HepG2 (cell line): ENCODE data around the gene LAMB3. TPM values are rescaled to one million over a fixed set of nuclear protein-coding genes. Genes with fewer than 3 reads are reported as not detected.

Source experiments
- ATAC-seq: fragments of 200-7000 bp; cut with Tn5 transposase; 3 replicates; pipeline ENCODE4 v1.9.1; 2020; ENCODE audit warnings: mild to moderate bottlenecking, moderate library complexity
- BruUV-seq: library from RNA; stranded (reverse); fragments of 400-500 nt; replicated peaks from 2 replicates; lab custom pipeline; 2021; lab: Mats Ljungman, UMichigan
- CTCF ChIA-PET: fragments of 300-600 bp; formaldehyde crosslinking; extraction: SDS; loops from one replicate; lab custom pipeline; 2021; ENCODE audit warnings: low total read pairs, inconsistent platforms, low intra/inter-chr PET ratio; lab: Yijun Ruan, JAX
- POLR2A ChIA-PET: fragments of 350-600 bp; sonication (Branson Sonifier 250); formaldehyde crosslinking; loops from one replicate; lab custom pipeline; 2020; ENCODE audit warnings: antibody characterized with exemption, inconsistent platforms; lab: Yijun Ruan, JAX
- DNase-seq: peaks from one replicate; pipeline ENCODE4 v3.0.0-alpha.2; 2015; ENCODE audit warnings: low spot score
- FAIRE-seq: peaks from 3 replicates; lab custom pipeline; 2011; peaks lifted over from hg19 to GRCh38; lab: Jason Lieb, UNC
- H2AFZ ChIP-seq: one replicate; pipeline ENCODE4 v1.6.1; 2011; ENCODE audit warnings: low read length, inconsistent platforms
- H3K27ac ChIP-seq: fragments of 300-600 bp; 3 replicates; pipeline ENCODE4 v1.8.0; 2011; ENCODE audit warnings: mixed run types, mild to moderate bottlenecking, mixed read lengths, low read length, inconsistent platforms; ENCODE audit not compliant: insufficient read depth; ENCODE audit errors: extremely low read length
- H3K27me3 ChIP-seq, 2 experiments: fragments of 200-600 bp in 1 of 2; 2 replicates in 1 of 2; 3 replicates in 1 of 2; pipeline versions ENCODE4 v1.6.0 to v1.8.0; 2011; ENCODE audit warnings: low read length in 2 of 2, mild to moderate bottlenecking in 2 of 2, moderate library complexity in 2 of 2, inconsistent platforms in 1 of 2; ENCODE audit not compliant: insufficient read depth in 2 of 2, control insufficient read depth in 1 of 2
- H3K36me3 ChIP-seq, 2 experiments: fragments of 200-600 bp in 1 of 2; replicated peaks in 1 of 2; 2 replicates in 1 of 2; 3 replicates in 1 of 2; pipeline versions ENCODE4 v1.5.1 to v1.8.0; 2011; ENCODE audit warnings: low read length in 2 of 2, inconsistent platforms in 1 of 2; ENCODE audit not compliant: insufficient read depth in 2 of 2, control insufficient read depth in 1 of 2
- H3K4me1 ChIP-seq: 2 replicates; pipeline ENCODE4 v1.5.1; 2012; ENCODE audit warnings: low read length, inconsistent platforms; ENCODE audit not compliant: insufficient read depth
- H3K4me2 ChIP-seq: 2 replicates; pipeline ENCODE4 v1.6.0; 2011; ENCODE audit warnings: low read depth, low read length, inconsistent platforms
- H3K4me3 ChIP-seq, 3 experiments: fragments of 200-600 bp in 1 of 3; sonication (generic), shearing (Covaris generic) in 1 of 3; replicated peaks in 1 of 3; 2 replicates each; pipeline ENCODE4 v1.5.1; 2011 to 2016; ENCODE audit warnings: low read length in 3 of 3, inconsistent platforms in 2 of 3, low read depth in 2 of 3, mild to moderate bottlenecking in 2 of 3, control low read depth in 1 of 3, mixed read lengths in 1 of 3; ENCODE audit not compliant: insufficient read depth in 1 of 3
- H3K79me2 ChIP-seq: one replicate; pipeline ENCODE4 v1.6.1; 2011; ENCODE audit warnings: low read length, inconsistent platforms; ENCODE audit not compliant: insufficient read depth
- H3K9ac ChIP-seq: 2 replicates; pipeline ENCODE4 v1.6.0; 2011; ENCODE audit warnings: mild to moderate bottlenecking, low read depth, low read length, inconsistent platforms; ENCODE audit not compliant: insufficient read depth
- H3K9me3 ChIP-seq: 2 replicates; pipeline ENCODE4 v1.5.1; 2012; ENCODE audit warnings: mild to moderate bottlenecking, low read length
- H4K20me1 ChIP-seq: 2 replicates; pipeline ENCODE4 v1.6.0; 2011; ENCODE audit warnings: inconsistent platforms, mild to moderate bottlenecking, low read length, moderate library complexity; ENCODE audit not compliant: insufficient read depth
- HNF4A ChIP-seq: sonication (generic); formaldehyde crosslinking; IDR thresholded peaks from 2 replicates; pipeline ENCODE4 v1.4.0; 2020; ENCODE audit warnings: missing genetic modification reagents
- HOXA9 ChIP-seq: sonication (generic); formaldehyde crosslinking; IDR thresholded peaks from 2 replicates; pipeline ENCODE4 v1.8.1; 2022; ENCODE audit warnings: missing genetic modification reagents, mild to moderate bottlenecking, moderate library complexity, borderline replicate concordance
- MYNN ChIP-seq: sonication (generic); formaldehyde crosslinking; IDR thresholded peaks from 2 replicates; pipeline ENCODE4 v1.4.0; 2020; ENCODE audit warnings: mild to moderate bottlenecking, low read depth, missing genetic modification reagents
- NFRKB ChIP-seq: fragments of 450-650 bp; IDR thresholded peaks from 2 replicates; pipeline ENCODE4 v1.6.1; 2017
- NR0B2 ChIP-seq: sonication (generic); formaldehyde crosslinking; IDR thresholded peaks from 2 replicates; pipeline ENCODE4 v1.4.0; 2020; ENCODE audit warnings: mild to moderate bottlenecking, missing genetic modification reagents
- NR1H2 ChIP-seq: sonication (generic); formaldehyde crosslinking; IDR thresholded peaks from 2 replicates; pipeline ENCODE4 v1.8.1; 2022; ENCODE audit warnings: low read depth, missing genetic modification reagents, borderline replicate concordance
- PHB2 ChIP-seq: fragments of 450-650 bp; IDR thresholded peaks from 2 replicates; pipeline ENCODE4 v1.6.1; 2018; ENCODE audit not compliant: partially characterized antibody
- POLR2A ChIP-seq, 2 experiments: IDR thresholded peaks; 2 replicates each; pipeline ENCODE4 v1.6.1; 2011; ENCODE audit warnings: low read depth in 2 of 2, low read length in 2 of 2, mild to moderate bottlenecking in 1 of 2, moderate library complexity in 1 of 2; ENCODE audit not compliant: insufficient read depth in 1 of 2
- RBAK ChIP-seq: sonication (generic); formaldehyde crosslinking; IDR thresholded peaks from 2 replicates; pipeline ENCODE4 v1.5.1; 2020; ENCODE audit warnings: mild to moderate bottlenecking, missing genetic modification reagents
- TEAD2 ChIP-seq: sonication (generic); formaldehyde crosslinking; IDR thresholded peaks from 2 replicates; pipeline ENCODE4 v1.9.0; 2021; ENCODE audit warnings: missing genetic modification reagents
- ZFP36 ChIP-seq: fragments of 150-350 bp; IDR thresholded peaks from 2 replicates; pipeline ENCODE4 v1.6.1; 2018; ENCODE audit warnings: borderline replicate concordance, low read length, low read depth; ENCODE audit not compliant: partially characterized antibody
- ZMAT3 ChIP-seq: sonication (generic); formaldehyde crosslinking; conservative IDR thresholded peaks from 2 replicates; pipeline ENCODE4 v1.7.0; 2021; ENCODE audit warnings: missing genetic modification reagents
- ZNF329 ChIP-seq: sonication (generic); formaldehyde crosslinking; IDR thresholded peaks from 2 replicates; pipeline ENCODE4 v1.9.0; 2021; ENCODE audit warnings: low read depth, mild to moderate bottlenecking, missing genetic modification reagents
- ZNF33A ChIP-seq: sonication (generic); formaldehyde crosslinking; IDR thresholded peaks from 2 replicates; pipeline ENCODE4 v1.5.1; 2020; ENCODE audit warnings: missing genetic modification reagents, mild to moderate bottlenecking, moderate library complexity, borderline replicate concordance
- ZNF724P ChIP-seq: sonication (generic); formaldehyde crosslinking; IDR thresholded peaks from 2 replicates; pipeline ENCODE4 v1.8.0; 2022; ENCODE audit warnings: missing genetic modification reagents, borderline replicate concordance
- ZNF772 ChIP-seq: sonication (generic); formaldehyde crosslinking; IDR thresholded peaks from 2 replicates; pipeline ENCODE4 v1.5.0; 2020; ENCODE audit warnings: mild to moderate bottlenecking, missing genetic modification reagents
- ZSCAN29 ChIP-seq: sonication (generic); formaldehyde crosslinking; conservative IDR thresholded peaks from 2 replicates; pipeline ENCODE4 v1.4.0; 2020; ENCODE audit warnings: mild to moderate bottlenecking, missing genetic modification reagents
- WGBS: methylation state at CpG from one replicate; pipeline ENCODE4 v1.1.6; 2017; ENCODE audit warnings: low lambda C conversion rate; 5-methylcytosine and 5-hydroxymethylcytosine counted together
- in situ Hi-C: cut with HindIII; loops from 2 replicates; pipeline ENCODE4 v1.10.0; 2017; ENCODE audit warnings: low pct_unique_long_range_greater_than_20kb; ENCODE audit not compliant: extremely low pct_ligation_motif_present
- intact Hi-C: fragments of 100-400 bp; cut with micrococcal nuclease; formaldehyde crosslinking; loops from one replicate; pipeline ENCODE4 v1.10.0; 2022; ENCODE audit not compliant: unreplicated experiment
- polyA plus RNA-seq, 8 experiments: library from polyadenylated mRNA; depleted of rRNA in 3 of 8; stranded (reverse) in 7 of 8; unstranded in 1 of 8; fragments of >200 nt; fragmentation: Illumina TruSeq in 4 of 8; extraction: Trizol in 4 of 8; gene quantifications; 2 replicates each; pipeline versions ENCODE4 v1.2.1 to v1.2.3, GENCODE V29; 2011 to 2016; ENCODE audit warnings: low read depth in 4 of 8, missing spikeins in 1 of 8, mixed read lengths in 1 of 8; ENCODE audit not compliant: insufficient read depth in 1 of 8
- total RNA-seq, 5 experiments: library from RNA; depleted of rRNA; stranded (reverse); fragments of >200 nt; fragmentation: Illumina TruSeq; extraction: Trizol; gene quantifications; 2 replicates each; pipeline ENCODE4 v1.2.3, GENCODE V29; 2016; ENCODE audit warnings: low read depth in 1 of 5
- TF ChIP-seq, protein P1 (sequence below): sonication (generic); formaldehyde crosslinking; IDR thresholded peaks from 2 replicates; pipeline ENCODE4 v1.4.0; 2020; ENCODE audit warnings: missing genetic modification reagents

LAMB3 gene
- total and polyA plus RNA-seq, 2 of the 13 experiments (the other 11 are each of a cell fraction or from before 2014, with no cell fraction given), result 0.18 to 0.24 TPM

DNA sequence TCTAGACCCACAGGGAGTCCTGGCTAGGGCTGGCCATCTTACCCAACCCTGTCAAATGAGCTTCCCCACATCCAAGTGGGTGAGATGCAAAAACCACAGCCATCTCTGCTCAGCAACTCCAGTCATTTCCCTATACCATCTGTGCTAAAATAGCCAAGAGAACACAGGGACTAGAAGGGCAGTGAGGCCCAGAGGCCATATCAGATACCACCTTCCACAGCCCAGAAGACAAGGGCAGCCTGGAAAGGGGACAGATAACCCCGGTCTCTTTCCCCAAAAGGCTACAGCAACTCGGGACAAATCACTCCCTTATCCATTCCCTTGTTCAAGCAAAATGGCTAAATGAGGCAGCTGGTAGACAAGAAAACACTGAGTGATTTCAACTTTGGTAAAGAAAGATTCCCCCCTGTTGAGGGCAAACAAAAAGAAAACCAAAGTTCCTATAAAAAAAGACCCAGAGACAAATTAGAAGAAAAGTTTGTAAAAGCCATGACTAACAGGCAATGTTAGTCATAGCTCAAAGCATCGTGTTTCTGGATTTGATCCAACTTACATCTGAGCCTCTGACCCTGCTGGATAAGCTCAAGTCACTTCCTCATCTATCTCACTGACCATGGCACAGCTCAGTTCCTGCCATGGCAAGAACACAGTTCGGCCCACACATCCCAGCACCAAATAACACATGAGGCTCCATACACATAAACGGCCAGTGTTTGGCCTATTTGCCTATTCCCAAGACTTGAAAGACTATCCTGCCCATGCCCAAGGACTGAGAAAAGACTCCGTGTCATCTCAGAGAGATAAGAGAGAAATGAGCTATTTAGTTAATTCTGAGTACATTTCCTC lies 3.1 kb downstream of the LAMB3 start:
- peaks cover 20% of the 10 kb centered on the region for H3K4me1 ChIP-seq
- in situ Hi-C loops, result no loop called here
- 18% methylated on average over 6 of the region's 6 CpGs for WGBS
- BruUV-seq, result no TSS peak
- no peak overlapping the region for H2AFZ ChIP-seq
- ATAC-seq, result no peak
- DNase-seq, result peak; percentile 13
- H3K27ac ChIP-seq, result no peak overlapping the region
- H3K4me2 ChIP-seq, result no peak overlapping the region
- TF ChIP-seq NR1H2 (CRISPR knock-in tag) (no peak), PHB2 (no peak), ZFP36 (no peak), ZNF33A (CRISPR knock-in tag) (no peak), ZNF772 (CRISPR knock-in tag) (no peak), ZMAT3 (CRISPR knock-in tag) (no peak), ZNF329 (no peak), POLR2A (IDR thresholded peaks at IDR 0.05; ENCODE audit: insufficient read depth in 1 of 2, low read depth in 2 of 2, low read length in 2 of 2) (no peak), ZNF724P (CRISPR knock-in tag) (no peak), HNF4A (CRISPR knock-in tag) (no peak), ZSCAN29 (CRISPR knock-in tag) (no peak), NR0B2 (no peak), RBAK (CRISPR knock-in tag) (no peak), MYNN (CRISPR knock-in tag) (no peak), TEAD2 (CRISPR knock-in tag) (no peak), NFRKB (no peak), HOXA9 (CRISPR knock-in tag) (no peak)
- TF ChIP-seq, protein P1, sequence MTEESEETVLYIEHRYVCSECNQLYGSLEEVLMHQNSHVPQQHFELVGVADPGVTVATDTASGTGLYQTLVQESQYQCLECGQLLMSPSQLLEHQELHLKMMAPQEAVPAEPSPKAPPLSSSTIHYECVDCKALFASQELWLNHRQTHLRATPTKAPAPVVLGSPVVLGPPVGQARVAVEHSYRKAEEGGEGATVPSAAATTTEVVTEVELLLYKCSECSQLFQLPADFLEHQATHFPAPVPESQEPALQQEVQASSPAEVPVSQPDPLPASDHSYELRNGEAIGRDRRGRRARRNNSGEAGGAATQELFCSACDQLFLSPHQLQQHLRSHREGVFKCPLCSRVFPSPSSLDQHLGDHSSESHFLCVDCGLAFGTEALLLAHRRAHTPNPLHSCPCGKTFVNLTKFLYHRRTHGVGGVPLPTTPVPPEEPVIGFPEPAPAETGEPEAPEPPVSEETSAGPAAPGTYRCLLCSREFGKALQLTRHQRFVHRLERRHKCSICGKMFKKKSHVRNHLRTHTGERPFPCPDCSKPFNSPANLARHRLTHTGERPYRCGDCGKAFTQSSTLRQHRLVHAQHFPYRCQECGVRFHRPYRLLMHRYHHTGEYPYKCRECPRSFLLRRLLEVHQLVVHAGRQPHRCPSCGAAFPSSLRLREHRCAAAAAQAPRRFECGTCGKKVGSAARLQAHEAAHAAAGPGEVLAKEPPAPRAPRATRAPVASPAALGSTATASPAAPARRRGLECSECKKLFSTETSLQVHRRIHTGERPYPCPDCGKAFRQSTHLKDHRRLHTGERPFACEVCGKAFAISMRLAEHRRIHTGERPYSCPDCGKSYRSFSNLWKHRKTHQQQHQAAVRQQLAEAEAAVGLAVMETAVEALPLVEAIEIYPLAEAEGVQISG (CRISPR knock-in tag), result no peak
- TF ChIP-seq, all 625 proteins: peak for 0
- intact Hi-C loops, result no loop called here
- no peak for FAIRE-seq
- Histone ChIP-seq H3K9me3 (no peaks in the 10 kb centered on the region), H4K20me1 (no peaks in the 10 kb centered on the region), H3K4me3 (no peak overlapping the region), H3K79me2 (no peaks in the 10 kb centered on the region), H3K9ac (no peak overlapping the region), H3K27me3 (0 out of 5 replicates have a peak, but pooled peaks cover 0 to 6% of the 10 kb centered on the region in 2 experiments), H3K36me3 (no peaks in the 10 kb centered on the region)
- POLR2A ChIA-PET, result no interaction called here
- CTCF ChIA-PET, result no interaction called here
